HG03159 (cell line): ENCODE data around the gene PCYT2.

ENCODE experiments used
- ATAC-seq: cut with Tn5 transposase; IDR thresholded peaks from one replicate; pipeline ENCODE4 v1.9.1; 2021; ENCODE audit warnings: mild to moderate bottlenecking, moderate library complexity; ENCODE audit not compliant: unreplicated experiment

Gene PCYT2

DNA sequence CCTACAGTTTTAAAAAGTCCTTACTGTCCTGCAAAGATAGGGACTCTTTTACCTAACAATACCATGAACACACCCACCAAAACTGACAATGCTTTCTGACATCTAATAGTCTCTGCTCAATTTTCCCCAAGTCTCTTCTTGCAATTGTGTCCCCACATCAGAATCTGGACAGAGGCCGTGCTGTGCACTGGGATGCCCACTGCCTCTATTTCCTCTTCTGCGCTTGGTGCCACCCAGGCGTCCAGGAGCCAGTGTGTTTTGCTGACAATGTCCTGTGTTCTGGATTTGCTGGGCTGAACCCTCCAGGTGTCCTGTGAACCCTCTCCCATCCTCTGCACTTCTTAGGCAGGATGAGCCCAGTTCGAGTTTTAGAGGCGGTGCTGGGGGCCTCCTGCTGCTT, 33.6 kb downstream of the PCYT2 start:
- no peak for ATAC-seq

DNA sequence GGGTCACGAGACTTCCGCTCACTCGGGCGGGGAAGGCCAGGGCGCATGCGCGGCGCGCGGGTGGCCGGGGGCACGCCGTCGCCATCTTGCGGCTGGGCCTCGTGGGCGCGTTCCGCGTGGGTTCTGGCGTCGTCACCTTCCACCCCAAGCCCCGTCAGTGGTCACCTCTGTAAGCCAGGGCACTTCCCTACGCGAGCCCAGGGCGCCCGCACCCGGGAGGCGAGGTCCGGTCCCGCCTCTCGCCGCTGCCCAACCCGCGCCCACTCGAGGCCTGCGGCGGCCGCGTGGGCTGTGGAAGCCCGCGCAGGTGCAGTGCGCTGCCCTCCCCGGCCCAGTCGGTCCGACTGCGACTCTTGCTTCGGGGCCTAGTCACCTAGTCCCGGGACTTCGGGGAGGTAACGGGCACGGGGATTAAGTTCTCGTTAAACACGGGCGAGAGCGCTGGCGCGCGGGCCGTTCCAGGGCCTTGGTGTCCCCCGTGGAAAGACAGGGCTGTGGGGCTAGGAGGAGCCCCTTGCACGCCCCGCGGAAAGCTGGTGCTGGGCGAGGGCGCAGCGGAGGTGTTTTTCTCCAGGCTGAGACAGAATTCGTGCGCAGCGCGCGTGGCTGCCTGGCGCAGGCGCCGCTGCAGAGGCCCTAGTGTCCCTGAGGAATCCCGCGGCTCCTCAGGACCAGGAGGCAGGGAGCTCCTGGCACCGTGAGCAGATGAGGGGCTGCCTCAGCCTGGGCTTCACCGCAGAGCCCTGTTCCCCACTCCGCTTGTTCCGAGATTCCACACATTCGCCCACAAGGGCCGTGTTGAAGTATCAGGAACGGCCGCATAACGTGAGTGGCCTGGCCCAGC, 39.6 kb downstream of the PCYT2 start:
- ATAC-seq = peak; percentile 38

DNA sequence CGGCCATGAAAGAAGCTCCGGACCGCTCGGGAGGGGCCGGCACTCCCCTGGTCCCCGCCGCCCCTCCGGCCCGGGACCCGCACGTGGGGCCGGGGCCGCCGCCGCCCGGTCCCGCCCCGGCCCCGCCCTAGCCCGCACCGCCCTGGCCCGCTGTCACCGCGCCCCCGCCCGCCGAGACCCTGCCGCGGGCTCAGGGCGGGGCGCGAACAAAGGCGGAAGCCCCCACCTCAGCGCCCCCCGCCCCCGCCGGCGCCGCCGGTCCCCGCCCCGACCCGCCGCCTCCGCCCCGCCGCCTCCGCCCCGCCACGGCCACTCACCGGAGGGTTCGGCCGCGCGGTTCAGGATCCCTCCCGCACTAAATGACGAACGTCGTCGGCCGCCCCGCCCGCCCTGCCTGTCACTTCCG, 40.2 kb downstream of the PCYT2 start, which contains the start of gene ARHGDIA:
TSS of gene ARHGDIA (minus strand) at position 357 of the 406 bp plus-strand sequence. CDS start 1,407 bp downstream, outside the sequence.
- ATAC-seq = peak; percentile 9

DNA sequence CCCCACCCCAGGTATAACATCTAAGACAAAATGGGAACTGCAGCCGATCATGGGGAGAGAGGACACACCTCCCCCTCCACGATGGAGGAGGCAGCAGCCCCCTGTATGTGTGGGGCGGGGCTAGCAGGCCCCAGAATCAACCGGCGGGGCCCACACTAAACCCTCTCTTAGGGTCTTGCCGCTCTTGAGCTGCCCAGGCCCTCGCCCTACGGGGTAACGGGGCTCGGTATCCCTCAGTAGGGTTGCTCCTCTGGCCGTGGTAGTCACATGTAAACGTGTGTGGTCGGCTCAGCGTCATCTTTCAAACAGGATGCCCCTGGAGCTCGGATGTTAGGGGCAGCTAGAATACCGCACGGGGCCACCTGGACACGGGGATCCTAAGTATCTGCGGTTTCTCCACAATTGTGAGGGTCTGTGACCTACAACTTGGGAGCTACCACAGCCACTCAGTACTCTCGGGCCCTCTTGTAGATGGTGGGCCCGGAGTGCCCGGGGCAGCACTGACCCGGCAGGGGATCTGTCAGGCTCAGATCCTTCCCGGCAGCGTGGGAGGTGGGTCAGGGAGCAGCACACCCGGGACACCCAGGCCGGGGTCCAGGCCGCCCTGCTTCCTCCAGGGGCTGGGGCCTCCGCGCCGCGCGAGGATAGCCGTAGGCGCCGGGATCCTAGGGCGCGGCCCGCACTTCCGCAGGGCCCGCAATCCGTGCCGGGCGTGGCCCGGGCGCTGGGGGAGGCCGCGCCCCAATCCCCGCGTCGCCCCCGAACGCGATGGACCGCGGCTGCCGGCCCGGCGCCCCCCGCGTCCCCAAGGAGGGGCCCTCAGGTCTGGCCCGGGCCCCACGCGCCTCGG, 40.8 kb downstream of the PCYT2 start:
- peak; percentile 18 for ATAC-seq

DNA sequence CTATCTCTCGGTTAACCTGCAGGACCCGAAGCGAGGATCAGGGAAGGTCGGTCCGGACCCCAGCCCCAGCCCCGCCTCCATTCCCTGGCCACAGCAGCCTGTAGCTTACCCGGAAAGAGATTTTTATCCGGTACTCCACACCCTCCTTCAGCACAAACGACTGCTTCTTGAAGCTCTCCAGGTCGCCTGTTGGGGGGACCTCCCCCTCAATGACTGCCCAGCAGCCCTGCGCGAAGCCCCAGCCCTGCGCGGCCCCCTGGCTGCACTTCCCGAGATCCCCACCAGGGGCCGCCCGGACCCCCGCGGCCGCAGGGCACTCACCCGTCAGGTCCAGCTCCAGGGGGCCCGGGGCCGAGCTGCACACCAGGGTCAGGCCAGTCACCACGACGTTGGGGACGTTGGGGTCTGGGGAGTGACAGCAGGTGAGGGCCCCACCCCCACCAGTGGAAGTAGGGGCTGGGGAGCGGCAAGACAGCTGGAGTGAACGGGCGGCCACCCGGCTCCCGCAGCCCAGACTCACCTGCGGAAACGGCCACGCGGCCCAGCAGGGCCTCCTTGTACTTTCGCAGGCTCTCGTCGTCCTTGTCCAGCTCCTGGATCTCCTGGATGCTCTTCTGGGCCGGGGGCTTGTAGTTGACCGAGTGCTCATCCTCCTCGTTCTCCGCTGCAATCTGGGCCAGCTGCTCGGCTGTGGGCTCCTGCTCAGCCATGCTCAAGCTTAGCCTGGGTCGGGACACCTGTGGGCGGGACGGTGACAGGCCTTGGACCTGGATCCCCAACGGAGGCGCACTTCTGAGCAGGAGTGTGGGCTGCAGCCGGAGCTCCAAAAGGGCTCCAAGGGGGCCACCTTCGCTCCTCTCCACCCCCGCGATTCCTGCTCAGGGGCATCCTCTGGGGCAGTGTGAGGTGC, 41.7 kb downstream of the PCYT2 start:
- no peak for ATAC-seq

DNA sequence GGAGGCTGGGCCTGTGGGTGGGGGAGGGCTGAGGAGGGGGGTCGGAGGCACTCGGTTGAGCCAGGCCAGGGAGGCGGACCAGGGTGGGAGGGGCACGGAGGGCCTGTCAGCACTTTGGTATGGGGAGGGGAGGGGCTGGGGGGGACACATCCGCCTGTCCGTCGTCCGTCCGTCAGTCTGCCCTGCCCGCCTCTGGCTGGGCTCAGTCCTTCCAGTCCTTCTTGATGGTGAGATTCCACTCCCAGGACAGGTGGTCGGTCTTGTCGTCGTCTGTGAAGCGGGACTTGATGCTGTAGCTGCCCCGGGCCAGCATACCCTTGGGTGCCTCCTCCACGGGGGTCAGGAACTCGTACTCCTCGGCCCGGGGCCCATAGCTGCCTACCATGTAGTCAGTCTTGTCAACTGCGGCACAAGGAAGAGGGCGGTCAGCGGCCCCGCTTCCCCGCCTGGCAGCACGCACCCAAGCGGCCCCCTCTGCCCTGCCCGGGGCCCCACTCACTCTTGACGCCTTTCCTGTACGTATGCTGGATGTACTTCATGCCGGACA, 42.5 kb downstream of the PCYT2 start:
- no peak for ATAC-seq

DNA sequence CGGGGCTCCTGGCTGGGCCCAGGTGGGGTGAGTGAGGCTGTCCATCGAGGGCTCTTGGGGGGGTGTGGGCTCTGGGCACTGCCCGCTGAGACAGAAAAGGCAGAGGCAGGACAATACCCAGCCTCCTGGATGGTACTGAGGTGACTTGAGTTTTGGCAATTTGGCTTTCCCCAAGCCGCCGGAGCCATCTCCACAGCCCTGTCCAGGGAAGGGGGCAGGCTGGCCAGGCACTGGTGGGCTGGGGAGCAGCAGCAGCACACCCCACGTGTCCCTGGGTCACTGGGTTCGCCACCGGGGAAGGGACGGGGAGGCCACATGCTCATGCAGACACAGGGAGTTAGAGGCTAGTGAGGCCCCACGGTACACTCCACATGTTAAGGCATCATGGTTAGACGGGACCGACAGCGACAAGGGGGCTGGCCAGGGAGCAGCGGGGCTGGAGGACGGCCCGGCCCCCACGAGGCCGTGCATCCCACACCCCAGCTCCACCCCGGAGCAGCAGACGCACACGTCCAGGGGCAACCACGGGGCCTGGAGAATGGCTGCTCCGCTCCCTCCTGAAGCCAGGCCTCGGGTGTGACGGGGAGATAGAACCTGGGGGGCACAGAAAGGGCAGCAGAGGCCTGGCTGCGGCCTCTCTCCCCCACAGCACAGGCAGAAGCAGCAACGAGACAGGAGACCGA, 43.1 kb downstream of the PCYT2 start:
- ATAC-seq = no peak

DNA sequence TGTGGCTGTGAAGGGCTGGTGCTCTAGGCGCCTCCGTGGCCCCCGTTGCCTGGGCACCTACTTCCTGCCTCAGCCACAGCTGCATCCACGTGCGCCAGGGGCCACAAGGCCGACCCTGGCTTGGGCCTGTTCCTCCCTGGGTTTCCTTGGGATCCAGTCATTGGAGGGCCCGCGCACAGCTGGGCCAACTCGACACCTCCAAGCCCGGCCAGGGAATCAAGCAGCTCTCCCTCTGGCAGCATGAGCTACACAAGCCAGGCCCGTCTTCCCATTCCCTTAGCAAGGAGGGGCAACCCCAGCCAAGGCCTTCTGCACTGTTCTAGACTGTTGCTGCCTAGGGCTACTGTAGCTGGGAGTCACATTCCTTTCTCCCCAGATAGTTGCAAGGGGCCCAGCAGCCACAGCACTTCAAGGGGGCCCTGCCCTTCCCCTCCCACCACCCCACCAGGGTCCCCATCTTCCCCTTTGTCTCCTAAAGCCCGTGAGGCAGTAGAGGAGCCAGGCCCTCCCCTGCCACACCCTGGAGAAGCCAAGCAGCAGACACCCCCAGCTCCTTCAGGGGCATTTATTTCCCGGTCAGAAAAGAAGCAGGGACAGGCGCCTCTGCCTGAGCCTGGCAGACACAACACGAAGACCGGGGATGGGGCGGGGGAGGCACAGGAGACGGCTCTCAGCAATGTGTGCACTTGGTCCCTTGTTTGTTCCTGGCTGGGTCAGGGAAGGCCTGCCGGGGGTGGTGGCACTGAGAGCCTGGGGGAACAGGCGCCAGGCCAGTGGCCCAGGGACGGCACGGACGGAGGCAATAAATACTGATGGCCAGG, 43.8 kb downstream of the PCYT2 start:
- no peak for ATAC-seq

DNA sequence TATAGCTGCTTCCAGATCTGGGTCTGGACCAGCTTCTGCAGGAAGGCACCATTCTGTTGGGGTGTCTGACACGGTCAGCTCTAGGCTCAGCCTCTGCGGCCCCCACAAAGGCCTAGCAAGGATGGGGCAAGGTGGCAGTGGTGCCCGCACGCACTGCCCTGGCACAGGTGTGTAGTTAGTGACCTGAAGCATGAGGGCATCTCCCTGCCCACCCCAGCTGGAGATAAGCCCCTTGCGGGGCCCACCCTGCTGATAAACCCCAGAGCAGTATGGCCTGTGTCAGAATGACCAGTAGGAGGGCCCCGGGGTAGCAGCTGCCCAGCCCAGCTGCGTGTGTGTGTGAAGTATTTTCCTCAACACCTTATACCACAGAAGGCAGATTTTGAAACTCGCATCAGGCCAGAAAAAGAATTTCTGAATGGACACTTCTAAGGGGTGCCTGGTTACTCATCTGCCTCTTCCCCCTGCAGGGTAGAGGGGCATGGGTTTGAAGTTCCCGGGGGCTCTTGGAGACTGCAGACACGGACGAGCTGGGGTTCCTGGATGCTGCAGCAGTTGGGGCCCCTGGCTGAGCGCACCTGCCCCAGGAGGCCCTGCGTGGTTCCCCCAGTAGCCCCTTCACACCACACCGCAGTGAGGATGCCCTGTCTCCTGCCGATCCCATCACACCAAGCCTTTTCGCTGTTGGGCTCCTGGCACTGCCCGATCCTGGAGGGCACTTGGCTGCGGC, 44.6 kb downstream of the PCYT2 start:
- ATAC-seq = no peak

DNA sequence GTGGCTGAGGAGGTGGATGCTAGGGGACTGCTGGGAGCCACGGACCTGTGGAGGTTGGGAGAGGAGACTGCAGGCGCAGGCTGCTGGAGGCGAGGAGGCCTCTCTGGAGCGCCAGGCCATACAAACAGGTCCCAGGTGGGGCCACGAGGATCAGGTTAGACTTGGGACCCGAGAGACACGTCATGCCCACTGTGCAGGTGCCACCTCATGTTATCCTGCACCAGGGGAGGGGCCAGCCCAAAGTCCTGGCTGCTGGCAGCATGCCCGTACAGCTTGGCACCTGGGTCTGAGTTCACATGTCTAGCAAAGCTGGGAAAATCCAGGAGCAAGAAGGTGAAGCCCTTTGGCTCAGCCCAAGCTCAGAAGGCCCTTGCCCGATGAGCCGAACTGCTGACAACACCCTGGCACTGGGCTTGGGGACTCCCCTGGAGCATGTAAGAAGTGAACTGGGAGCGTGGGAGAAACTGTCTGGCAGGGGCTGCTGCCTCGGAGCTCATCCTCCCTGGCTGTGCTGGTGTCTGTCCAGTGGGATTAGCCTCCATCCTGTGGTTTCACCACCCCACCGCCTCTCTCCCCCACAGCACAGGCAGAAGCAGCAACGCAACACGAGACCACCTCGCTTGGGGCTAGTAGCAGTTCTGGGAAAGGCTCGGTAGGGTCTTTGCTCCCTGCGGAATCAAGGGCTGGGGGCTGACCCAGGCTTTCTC, 45.3 kb downstream of the PCYT2 start:
- no peak for ATAC-seq

DNA sequence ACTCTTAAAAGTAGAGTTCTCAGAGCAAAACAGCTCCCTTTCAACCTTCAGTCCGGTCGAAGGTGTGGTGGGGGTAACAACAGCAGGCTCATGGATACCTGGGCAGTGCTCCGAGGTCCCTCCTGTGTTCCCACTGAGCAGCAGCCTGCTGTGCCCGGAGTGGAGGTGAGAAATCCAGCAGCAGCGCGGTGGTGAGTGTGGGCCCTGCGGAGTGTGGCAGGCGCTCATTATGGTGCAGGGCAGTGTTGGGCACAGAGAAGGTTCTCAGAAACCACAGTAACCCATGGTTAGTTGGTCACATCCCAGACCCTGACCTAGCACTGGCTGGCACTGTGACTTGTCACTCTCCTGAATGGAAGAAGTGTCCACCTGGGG, 45.9 kb downstream of the PCYT2 start:
- no peak for ATAC-seq

DNA sequence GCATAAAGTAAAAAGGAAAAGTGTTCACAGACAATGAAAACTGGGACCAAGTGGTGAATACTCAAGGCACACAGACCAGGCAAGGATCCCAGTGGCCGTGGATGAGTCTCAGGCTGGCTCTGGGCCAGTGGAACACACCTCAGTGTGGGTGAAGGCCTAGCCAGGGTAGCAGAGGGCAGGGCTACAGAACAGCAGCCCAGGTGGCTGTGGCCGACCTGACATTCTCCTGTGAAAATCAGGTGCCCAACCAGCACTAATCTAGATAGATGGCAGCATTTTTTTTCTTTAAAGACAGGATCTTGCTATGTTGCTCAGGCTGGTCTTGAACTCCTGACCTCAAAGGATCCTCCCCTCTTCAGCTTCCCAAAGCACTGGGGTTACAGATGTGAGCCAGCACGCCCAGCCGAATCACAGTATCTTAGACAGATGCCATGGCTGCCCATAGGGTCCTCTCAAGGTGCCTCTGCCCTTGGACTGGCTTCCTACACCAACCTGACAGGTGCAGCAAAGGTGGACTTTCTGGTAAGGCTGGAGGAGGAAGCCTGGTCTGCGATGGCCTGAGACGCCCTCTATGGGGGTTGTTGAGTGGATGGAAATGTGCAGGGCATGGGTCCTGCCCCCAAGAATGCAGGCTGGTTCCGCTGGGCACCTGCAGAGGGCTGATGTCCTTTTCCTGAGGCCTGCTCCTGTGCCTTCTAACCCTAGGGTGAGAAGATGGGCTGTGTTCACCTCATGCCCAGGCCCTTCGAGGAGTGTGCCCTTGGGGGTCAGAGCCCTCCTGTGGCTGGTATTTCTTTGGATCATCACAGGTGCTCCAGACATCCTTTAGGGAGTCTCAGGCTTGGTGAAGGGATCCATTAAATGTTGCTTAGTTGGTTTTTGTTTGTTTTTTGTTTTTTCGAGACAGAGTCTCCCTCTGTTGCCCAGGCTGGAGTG, 47.1 kb downstream of the PCYT2 start:
- no peak for ATAC-seq

DNA sequence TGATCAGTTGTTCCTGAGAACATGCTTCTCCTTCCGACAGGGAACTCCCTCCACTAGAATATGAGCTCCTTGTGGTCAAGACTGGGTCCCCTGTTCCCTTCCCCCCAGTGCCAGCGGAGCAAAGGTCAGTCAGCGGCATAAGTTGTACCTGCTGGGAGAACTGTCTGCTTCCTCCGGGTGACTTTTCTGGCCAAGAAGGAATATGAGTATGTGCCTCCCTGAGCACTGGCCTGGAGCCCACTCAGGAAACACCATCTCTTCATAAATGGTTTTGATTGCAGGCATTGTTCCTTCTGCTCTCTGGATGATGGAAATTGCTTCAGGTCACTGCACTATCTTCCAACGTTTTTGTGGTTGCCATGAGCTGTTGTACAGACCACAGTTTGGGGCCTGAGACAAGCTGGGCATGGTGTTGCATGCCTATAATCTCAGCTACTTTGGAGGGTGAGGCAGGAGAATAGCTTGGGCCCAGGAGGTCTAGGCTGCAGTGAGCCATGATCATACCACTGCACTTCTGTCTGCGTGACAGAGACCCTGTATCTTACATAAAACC, 48.0 kb downstream of the PCYT2 start:
- ATAC-seq = no peak

DNA sequence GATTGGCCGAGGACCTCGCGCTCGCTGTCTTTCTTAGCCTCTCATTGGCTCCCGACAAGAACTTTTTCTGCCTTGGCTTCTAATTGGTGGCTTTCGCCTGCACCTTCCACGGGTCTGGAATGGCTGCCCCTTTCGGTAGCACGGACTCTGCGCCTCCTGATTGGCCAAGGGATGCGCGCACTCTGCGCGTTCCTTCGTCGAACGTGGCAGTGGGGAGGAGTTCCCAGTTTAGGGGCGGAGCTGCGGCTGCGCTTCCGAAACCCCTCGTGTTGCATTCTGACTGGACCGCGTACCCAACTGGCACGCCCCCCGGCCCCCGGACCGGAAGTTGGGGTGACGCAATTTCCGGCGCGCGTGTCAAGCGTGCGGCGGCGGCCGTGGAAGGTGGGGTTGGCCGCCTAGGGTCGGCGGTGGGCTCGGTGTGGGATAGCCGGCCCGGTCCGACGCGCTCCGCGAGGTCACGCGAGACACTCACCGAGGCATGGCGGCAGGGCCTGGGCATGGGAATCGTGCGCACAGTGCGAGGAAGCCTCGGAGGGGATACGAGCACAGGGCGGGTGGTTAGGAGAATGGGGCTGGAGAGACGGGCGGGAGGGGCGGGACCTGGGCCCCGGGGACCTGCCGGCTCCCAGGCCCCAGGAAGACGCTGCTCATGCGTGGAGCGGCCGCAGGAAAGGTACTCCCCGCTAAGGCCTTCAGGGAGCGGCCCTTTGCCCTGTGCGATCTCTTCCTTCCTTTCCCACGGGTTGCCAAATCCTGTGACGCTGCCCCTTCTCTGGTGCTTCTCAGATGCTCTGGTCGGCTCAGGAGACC, 50.2 kb downstream of the PCYT2 start:
- peak; percentile 73 for ATAC-seq

DNA sequence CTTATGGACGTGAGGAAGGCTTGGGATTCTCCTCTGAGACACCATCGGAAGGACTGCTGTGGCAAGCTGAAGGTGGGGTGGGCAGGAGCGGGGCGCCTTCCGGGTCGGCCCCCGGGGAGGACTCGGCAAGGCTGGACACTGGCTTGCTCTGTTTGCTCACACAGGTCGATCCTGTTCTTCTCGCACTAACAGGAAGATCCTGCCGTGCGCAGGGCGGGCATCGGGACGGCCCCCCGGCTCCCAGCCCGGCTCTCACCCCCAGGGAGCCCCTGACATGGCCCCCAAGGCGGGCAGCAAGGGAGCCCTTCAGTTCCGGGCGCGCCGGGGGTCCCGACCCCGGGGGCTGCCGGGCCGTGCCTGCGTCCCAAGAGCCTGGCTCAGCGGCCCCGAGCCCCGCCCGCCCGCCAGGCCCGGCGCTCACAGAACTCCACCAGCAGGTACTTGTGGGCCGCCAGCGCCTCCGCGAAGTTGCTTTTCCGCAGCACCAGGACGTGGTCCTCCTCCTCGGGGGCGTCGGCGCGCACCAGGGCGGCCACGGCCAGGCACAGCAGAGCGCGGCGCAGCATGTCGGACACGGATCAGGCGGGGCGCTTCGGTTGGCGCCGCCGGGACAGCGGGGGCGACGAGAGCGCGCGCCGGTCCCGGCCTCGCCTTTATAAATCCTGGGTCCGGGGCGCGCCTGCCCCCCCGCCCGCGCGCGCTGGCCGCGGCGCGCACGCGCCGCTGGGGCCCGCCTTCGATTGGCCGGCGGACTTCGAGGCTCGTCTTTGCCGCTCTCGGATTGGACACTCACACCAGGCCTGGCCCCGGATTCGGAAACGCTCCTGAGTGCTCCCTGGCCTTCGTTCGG, 51.1 kb downstream of the PCYT2 start, which contains the start of gene P4HB:
TSS of gene P4HB (minus strand) at position 630 of the 850 bp plus-strand sequence. CDS start at position 566, 64 bp downstream.
- no peak for ATAC-seq
